GM12878 (cell line): ENCODE results near the gene SLC17A6. TPM values are rescaled to one million over a fixed set of nuclear protein-coding genes. Genes with fewer than 3 reads are reported as not detected.

ENCODE experiments used
- ATAC-seq: fragments of 200-7000 bp; cut with Tn5 transposase; 3 replicates; pipeline ENCODE4 v1.9.1; 2020; ENCODE audit warnings: mild to moderate bottlenecking, moderate library complexity
- BruUV-seq: library from RNA; stranded (reverse); fragments of 400-500 nt; replicated peaks from 2 replicates; lab custom pipeline; 2021; lab: Mats Ljungman, UMichigan
- CTCF ChIA-PET: fragments of 300-600 bp; sonication (Branson Sonifier 250); formaldehyde crosslinking; extraction: SDS; loops from one replicate; lab custom pipeline; 2021; ENCODE audit warnings: inconsistent platforms; lab: Yijun Ruan, JAX
- POLR2A ChIA-PET: fragments of 350-600 bp; formaldehyde crosslinking; extraction: SDS; loops from one replicate; lab custom pipeline; 2021; ENCODE audit warnings: inconsistent platforms; lab: Charles Lee
- RAD21 ChIA-PET: fragments of 300-600 bp; sonication (Branson Sonifier 250); formaldehyde crosslinking; loops from one replicate; lab custom pipeline; 2023; ENCODE audit warnings: antibody characterized with exemption; ENCODE audit not compliant: unreplicated experiment; lab: Charles Lee
- SMC1A ChIA-PET: fragments of 300-600 bp; sonication (Branson Sonifier 250); formaldehyde crosslinking; loops from one replicate; lab custom pipeline; 2023; ENCODE audit not compliant: unreplicated experiment, uncharacterized antibody; lab: Charles Lee
- DNase-seq: peaks from one replicate; pipeline ENCODE4 v3.0.0-alpha.2; 2011; ENCODE audit warnings: low read depth, low spot score
- FAIRE-seq: peaks from 3 replicates; lab custom pipeline; 2011; peaks lifted over from hg19 to GRCh38; lab: Jason Lieb, UNC
- H2AFZ ChIP-seq: 2 replicates; pipeline ENCODE4 v1.6.0; 2011; ENCODE audit warnings: low read depth, low read length, control low read depth; ENCODE audit not compliant: control insufficient read depth
- H3K27ac ChIP-seq: 2 replicates; pipeline ENCODE4 v1.5.1; 2011; ENCODE audit warnings: control low read depth; ENCODE audit not compliant: control insufficient read depth, insufficient read depth
- H3K27me3 ChIP-seq, 2 experiments: replicated peaks in 1 of 2; 2 replicates each; pipeline versions ENCODE4 v1.6.0 to v1.6.1; 2011; ENCODE audit warnings: low read length in 1 of 2; ENCODE audit not compliant: control insufficient read depth in 2 of 2, insufficient read depth in 2 of 2
- H3K36me3 ChIP-seq, 2 experiments: 2 replicates each; pipeline ENCODE4 v1.5.1; 2011; ENCODE audit warnings: low read length in 1 of 2; ENCODE audit not compliant: control insufficient read depth in 2 of 2, insufficient read depth in 2 of 2
- H3K4me1 ChIP-seq: 2 replicates; pipeline ENCODE4 v1.6.1; 2011; ENCODE audit warnings: mild to moderate bottlenecking, low read length, moderate library complexity, mixed read lengths; ENCODE audit not compliant: control insufficient read depth, insufficient read depth
- H3K4me2 ChIP-seq: 2 replicates; pipeline ENCODE4 v1.6.0; 2011; ENCODE audit warnings: control low read depth; ENCODE audit not compliant: control insufficient read depth, insufficient read depth
- H3K4me3 ChIP-seq: fragments of 200-600 bp; sonication (generic); 2 replicates; pipeline ENCODE4 v1.5.1; 2016
- H3K79me2 ChIP-seq: 2 replicates; pipeline ENCODE4 v1.6.0; 2011; ENCODE audit warnings: low read length; ENCODE audit not compliant: control insufficient read depth, insufficient read depth
- H3K9ac ChIP-seq: 2 replicates; pipeline ENCODE4 v1.8.0; 2011; ENCODE audit warnings: low read length, control low read depth, mixed read lengths; ENCODE audit not compliant: control insufficient read depth, insufficient read depth
- H3K9me3 ChIP-seq: replicated peaks from 3 replicates; pipeline ENCODE4 v1.5.1; 2011; ENCODE audit warnings: mild to moderate bottlenecking, low read length; ENCODE audit not compliant: control insufficient read depth, insufficient read depth
- H4K20me1 ChIP-seq: 2 replicates; pipeline ENCODE4 v1.6.0; 2011; ENCODE audit not compliant: control insufficient read depth, insufficient read depth
- ATF7 ChIP-seq: fragments of 450-650 bp; IDR thresholded peaks from 2 replicates; pipeline ENCODE4 v1.6.1; 2016; ENCODE audit warnings: low read depth, mild to moderate bottlenecking
- BCL3 ChIP-seq: IDR thresholded peaks from 2 replicates; pipeline ENCODE4 v1.6.1; 2011; ENCODE audit warnings: borderline replicate concordance, low read depth, mild to moderate bottlenecking, moderate library complexity, low read length; ENCODE audit not compliant: insufficient read depth, poor library complexity, severe bottlenecking
- BRCA1 ChIP-seq: IDR thresholded peaks from 2 replicates; pipeline ENCODE4 v1.6.1; 2011; ENCODE audit warnings: low read depth, low read length, improper control_type of control experiment
- CHD4 ChIP-seq: fragments of 200-600 bp; sonication (generic); IDR thresholded peaks from 2 replicates; pipeline ENCODE4 v1.6.1; 2016; ENCODE audit warnings: mild to moderate bottlenecking
- E4F1 ChIP-seq: fragments of 450-650 bp; IDR thresholded peaks from 2 replicates; pipeline ENCODE4 v1.6.1; 2018; ENCODE audit warnings: borderline replicate concordance, mild to moderate bottlenecking; ENCODE audit not compliant: partially characterized antibody
- EED ChIP-seq: sonication (generic); IDR thresholded peaks from 2 replicates; pipeline ENCODE4 v1.6.1; 2016; ENCODE audit warnings: antibody characterized with exemption, low read depth
- HSF1 ChIP-seq: fragments of 150-350 bp; IDR thresholded peaks from 2 replicates; pipeline ENCODE4 v1.6.1; 2014; ENCODE audit warnings: mild to moderate bottlenecking, low read depth, low read length
- NR2F1 ChIP-seq: fragments of 450-650 bp; conservative IDR thresholded peaks from 2 replicates; pipeline ENCODE4 v1.6.1; 2017; ENCODE audit warnings: mild to moderate bottlenecking
- PKNOX1 ChIP-seq: fragments of 450-650 bp; IDR thresholded peaks from 2 replicates; pipeline ENCODE4 v1.6.1; 2016; ENCODE audit warnings: mild to moderate bottlenecking
- RBBP5 ChIP-seq: fragments of 200-600 bp; sonication (generic); conservative IDR thresholded peaks from 2 replicates; pipeline ENCODE4 v1.6.1; 2016
- USF1 ChIP-seq: IDR thresholded peaks from 2 replicates; pipeline ENCODE4 v1.6.1; 2011; ENCODE audit warnings: borderline replicate concordance, low read depth, mild to moderate bottlenecking, moderate library complexity, mixed read lengths, low read length; ENCODE audit not compliant: insufficient read depth; ENCODE audit errors: extremely low read length
- ZBED1 ChIP-seq: IDR thresholded peaks from 2 replicates; pipeline ENCODE4 v1.6.1; 2016; ENCODE audit warnings: borderline replicate concordance
- ZNF217 ChIP-seq: fragments of 450-650 bp; IDR thresholded peaks from 2 replicates; pipeline ENCODE4 v1.6.1; 2017; ENCODE audit warnings: antibody characterized with exemption, mild to moderate bottlenecking
- ZSCAN29 ChIP-seq: fragments of 450-650 bp; IDR thresholded peaks from 2 replicates; pipeline ENCODE4 v1.6.1; 2017; ENCODE audit warnings: mild to moderate bottlenecking, moderate library complexity
- WGBS: methylation state at CpG from one replicate; pipeline ENCODE4 v1.1.6; 2016; ENCODE audit warnings: low lambda C conversion rate; ENCODE audit not compliant: insufficient replicate concordance, insufficient coverage; ENCODE audit errors: missing lambda C conversion rate; 5-methylcytosine and 5-hydroxymethylcytosine counted together
- in situ Hi-C: fragments of 300-500 bp; cut with MboI; formaldehyde crosslinking; loops from 9 replicates; pipeline ENCODE4 v1.14.3; 2018; ENCODE audit warnings: mixed read lengths
- intact Hi-C: fragments of 100-400 bp; cut with micrococcal nuclease; formaldehyde crosslinking; loops from one replicate; pipeline ENCODE4 v1.14.2; 2022; ENCODE audit not compliant: unreplicated experiment
- polyA plus RNA-seq, 11 experiments: library from polyadenylated mRNA; depleted of rRNA in 4 of 11; unstranded in 6 of 11; stranded (reverse) in 5 of 11; fragments of >200 nt; fragmentation: Nextera tagmentation in 4 of 11; fragmentation: Illumina TruSeq in 1 of 11; extraction: Ambion mirVana in 4 of 11; extraction: Trizol in 1 of 11; gene quantifications; 1 replicate in 1 of 11; 2 replicates in 10 of 11; pipeline versions ENCODE4 v1.2.1 to v1.2.3, GENCODE V29; 2011 to 2016; ENCODE audit warnings: inconsistent platforms in 2 of 11, missing spikeins in 2 of 11, low read depth in 1 of 11
- total RNA-seq, 4 experiments: library from RNA; depleted of rRNA in 3 of 4; stranded (reverse); fragments of >200 nt in 3 of 4; fragmentation: Illumina TruSeq in 1 of 4; extraction: Trizol in 1 of 4; gene quantifications; 2 replicates each; pipeline versions ENCODE4 v1.2.1 to v1.2.3, GENCODE V29; 2013 to 2021

Gene SLC17A6
- total and polyA plus RNA-seq, 10 of the 15 experiments (the other 5 are each of a cell fraction or from before 2014, with no cell fraction given) = not detected

GRCh38 chr11:22389526-22390282, 51.5 kb downstream of the SLC17A6 start:
- Histone ChIP-seq H3K27ac (no peak overlapping the region), H3K9me3 (no peaks in the 10 kb centered on the region), H4K20me1 (no peaks in the 10 kb centered on the region), H2AFZ (no peak overlapping the region), H3K79me2 (no peaks in the 10 kb centered on the region), H3K36me3 (no peaks in the 10 kb centered on the region), H3K4me3 (no peak overlapping the region), H3K4me1 (no peaks in the 10 kb centered on the region), H3K4me2 (no peak overlapping the region), H3K27me3 (no peaks in the 10 kb centered on the region), H3K9ac (no peak overlapping the region)
- ChIA-PET POLR2A (no interaction called here), CTCF (no interaction called here), RAD21 (no interaction called here), SMC1A (no interaction called here)
- FAIRE-seq (no peak), DNase-seq (no peak), ATAC-seq (0 out of 3 replicates have a peak, but pooled peaks have one; percentile 28)
- intact Hi-C loops (no loop called here), in situ Hi-C loops (no loop called here)
- TF ChIP-seq NR2F1 (no peak), PKNOX1 (no peak), BCL3 (no peak), RBBP5 (no peak), ZNF217 (no peak), E4F1 (no peak), HSF1 (no peak), ZSCAN29 (no peak), EED (no peak), BRCA1 (no peak), CHD4 (no peak), ATF7 (no peak), ZBED1 (no peak), USF1 (no peak)
- WGBS = 18% methylated on average over 6 of the region's 6 CpGs
- no TSS peak for BruUV-seq
